PFSK-1 (cell line): Measurements from ENCODE around the gene IQUB.

Experiments
- POLR2AphosphoS5 ChIP-seq: IDR thresholded peaks from 2 replicates; pipeline ENCODE4 v1.6.1; 2012; ENCODE audit warnings: low read depth, mild to moderate bottlenecking, control low read depth, low read length, moderate library complexity
- SIN3A ChIP-seq: IDR thresholded peaks from 2 replicates; pipeline ENCODE4 v1.6.1; 2012; ENCODE audit warnings: mild to moderate bottlenecking, low read length, moderate library complexity, borderline replicate concordance; ENCODE audit not compliant: insufficient read depth
- TAF1 ChIP-seq: IDR thresholded peaks from 2 replicates; pipeline ENCODE4 v1.6.1; 2012; ENCODE audit warnings: low read length, control low read depth, borderline replicate concordance; ENCODE audit not compliant: insufficient read depth

- TF ChIP-seq POLR2AphosphoS5 (no peak), SIN3A (no peak), TAF1 (no peak)
These were observed 66.1 kb downstream of the IQUB start for GRCh38 chr7:123468303-123468702.
